Measurements from ENCODE around the gene HS3ST6.

HS3ST6 gene

DNA sequence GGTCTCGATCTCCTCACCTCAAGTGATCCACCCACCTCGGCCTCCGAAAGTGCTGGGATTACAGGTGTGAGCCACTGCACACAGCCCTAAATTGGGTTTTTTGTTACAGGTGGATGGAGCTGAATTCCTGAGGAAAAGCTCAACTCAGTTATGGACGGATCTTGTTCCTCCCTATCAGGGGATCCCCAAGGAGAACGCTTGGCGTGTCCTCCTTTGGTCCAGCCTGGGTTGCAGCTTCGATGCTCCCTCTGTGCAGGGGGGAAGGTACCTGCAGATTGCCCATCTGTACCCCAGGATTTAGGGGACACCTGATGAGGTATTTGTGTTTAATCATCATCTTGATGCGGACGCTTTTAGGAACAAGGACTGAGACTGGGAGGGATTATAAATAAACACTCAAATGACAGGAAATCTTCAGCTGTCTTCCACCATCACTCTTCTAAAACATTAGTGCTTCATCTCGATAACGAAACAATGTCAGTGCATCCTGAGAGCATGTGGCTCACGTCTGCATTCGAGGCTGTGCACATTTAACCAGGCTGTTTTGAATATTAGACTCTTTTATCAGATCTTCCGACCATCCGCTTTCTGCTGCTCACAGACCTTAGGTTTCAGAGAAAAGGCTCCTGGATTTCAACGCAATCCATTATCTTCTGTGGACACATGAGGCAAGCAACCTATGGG lies 28.0 kb downstream of the HS3ST6 start:
- Histone ChIP-seq H3K9me3 (ENCODE audit: insufficient read depth, low read depth, low read length) (no peaks in the 10 kb centered on the region), H3K36me3 (ENCODE audit: insufficient read depth, low read length) (no peaks in the 10 kb centered on the region), H3F3A (ENCODE audit: low read depth) (no peaks in the 10 kb centered on the region), H3K4me2 (ENCODE audit: low read depth, low read length, poor library complexity, severe bottlenecking) (no peak overlapping the region), H3K9me2 (replicated peaks; ENCODE audit: low read depth, low read length) (no peaks in the 10 kb centered on the region), H4K20me1 (ENCODE audit: insufficient read depth, low read length, poor library complexity, severe bottlenecking) (no peaks in the 10 kb centered on the region), H3K4me1 (ENCODE audit: insufficient read depth, low read length, poor library complexity, severe bottlenecking) (no peaks in the 10 kb centered on the region), H3K79me2 (ENCODE audit: insufficient read depth, low read length) (no peaks in the 10 kb centered on the region), H3K27me3 (ENCODE audit: insufficient read depth, low read length, poor library complexity, severe bottlenecking) (no peaks in the 10 kb centered on the region), H3K4me3 (ENCODE audit: low read length, poor library complexity, severe bottlenecking) (no peak overlapping the region), H3K9ac (ENCODE audit: low read depth, low read length, poor library complexity, severe bottlenecking) (no peak overlapping the region), H2AFZ (ENCODE audit: low read length) (no peak overlapping the region)
- no peak for TF ChIP-seq EZH2phosphoT487 (IDR thresholded peaks at IDR 0.05; ENCODE audit: borderline replicate concordance)
- TF ChIP-seq, protein P1, sequence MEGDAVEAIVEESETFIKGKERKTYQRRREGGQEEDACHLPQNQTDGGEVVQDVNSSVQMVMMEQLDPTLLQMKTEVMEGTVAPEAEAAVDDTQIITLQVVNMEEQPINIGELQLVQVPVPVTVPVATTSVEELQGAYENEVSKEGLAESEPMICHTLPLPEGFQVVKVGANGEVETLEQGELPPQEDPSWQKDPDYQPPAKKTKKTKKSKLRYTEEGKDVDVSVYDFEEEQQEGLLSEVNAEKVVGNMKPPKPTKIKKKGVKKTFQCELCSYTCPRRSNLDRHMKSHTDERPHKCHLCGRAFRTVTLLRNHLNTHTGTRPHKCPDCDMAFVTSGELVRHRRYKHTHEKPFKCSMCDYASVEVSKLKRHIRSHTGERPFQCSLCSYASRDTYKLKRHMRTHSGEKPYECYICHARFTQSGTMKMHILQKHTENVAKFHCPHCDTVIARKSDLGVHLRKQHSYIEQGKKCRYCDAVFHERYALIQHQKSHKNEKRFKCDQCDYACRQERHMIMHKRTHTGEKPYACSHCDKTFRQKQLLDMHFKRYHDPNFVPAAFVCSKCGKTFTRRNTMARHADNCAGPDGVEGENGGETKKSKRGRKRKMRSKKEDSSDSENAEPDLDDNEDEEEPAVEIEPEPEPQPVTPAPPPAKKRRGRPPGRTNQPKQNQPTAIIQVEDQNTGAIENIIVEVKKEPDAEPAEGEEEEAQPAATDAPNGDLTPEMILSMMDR (conservative IDR thresholded peaks at IDR 0.05; ENCODE audit: low read length) = no peak

GRCh38 chr16:1887711-1888354 lies 30.4 kb downstream of the HS3ST6 start:
- Histone ChIP-seq H2AFZ (ENCODE audit: low read length) (no peak overlapping the region), H3K4me1 (ENCODE audit: insufficient read depth, low read length, poor library complexity, severe bottlenecking) (no peaks in the 10 kb centered on the region), H3F3A (ENCODE audit: low read depth) (no peaks in the 10 kb centered on the region), H3K4me3 (ENCODE audit: low read length, poor library complexity, severe bottlenecking) (no peak overlapping the region), H3K4me2 (ENCODE audit: low read depth, low read length, poor library complexity, severe bottlenecking) (no peak overlapping the region), H3K9ac (ENCODE audit: low read depth, low read length, poor library complexity, severe bottlenecking) (no peak overlapping the region), H3K79me2 (ENCODE audit: insufficient read depth, low read length) (no peaks in the 10 kb centered on the region), H3K9me2 (replicated peaks; ENCODE audit: low read depth, low read length) (no peaks in the 10 kb centered on the region), H3K27me3 (ENCODE audit: insufficient read depth, low read length, poor library complexity, severe bottlenecking) (no peaks in the 10 kb centered on the region), H4K20me1 (ENCODE audit: insufficient read depth, low read length, poor library complexity, severe bottlenecking) (no peaks in the 10 kb centered on the region), H3K36me3 (ENCODE audit: insufficient read depth, low read length) (no peaks in the 10 kb centered on the region), H3K9me3 (ENCODE audit: insufficient read depth, low read depth, low read length) (no peaks in the 10 kb centered on the region)
- TF ChIP-seq EZH2phosphoT487 (IDR thresholded peaks at IDR 0.05; ENCODE audit: borderline replicate concordance) = no peak
- TF ChIP-seq, protein P1 (conservative IDR thresholded peaks at IDR 0.05; ENCODE audit: low read length) = no peak

- TF ChIP-seq EZH2phosphoT487 (IDR thresholded peaks at IDR 0.05; ENCODE audit: borderline replicate concordance) = no peak
- TF ChIP-seq, protein P1 (conservative IDR thresholded peaks at IDR 0.05; ENCODE audit: low read length) = no peak
- no peak overlapping the region for H3K9ac ChIP-seq (ENCODE audit: low read depth, low read length, poor library complexity, severe bottlenecking)
- H3K9me3 ChIP-seq (ENCODE audit: insufficient read depth, low read depth, low read length) = no peaks in the 10 kb centered on the region
- no peaks in the 10 kb centered on the region for H3K36me3 ChIP-seq (ENCODE audit: insufficient read depth, low read length)
- no peak overlapping the region for H2AFZ ChIP-seq (ENCODE audit: low read length)
- H3F3A ChIP-seq (ENCODE audit: low read depth) = no peaks in the 10 kb centered on the region
- no peaks in the 10 kb centered on the region for H3K4me1 ChIP-seq (ENCODE audit: insufficient read depth, low read length, poor library complexity, severe bottlenecking)
- no peaks in the 10 kb centered on the region for H3K27me3 ChIP-seq (ENCODE audit: insufficient read depth, low read length, poor library complexity, severe bottlenecking)
- H4K20me1 ChIP-seq (ENCODE audit: insufficient read depth, low read length, poor library complexity, severe bottlenecking) = no peaks in the 10 kb centered on the region
- H3K79me2 ChIP-seq (ENCODE audit: insufficient read depth, low read length) = no peaks in the 10 kb centered on the region
- H3K4me2 ChIP-seq (ENCODE audit: low read depth, low read length, poor library complexity, severe bottlenecking) = no peak overlapping the region
- no peak overlapping the region for H3K4me3 ChIP-seq (ENCODE audit: low read length, poor library complexity, severe bottlenecking)
- no peaks in the 10 kb centered on the region for H3K9me2 ChIP-seq (replicated peaks; ENCODE audit: low read depth, low read length)
Measured at GRCh38 chr16:1884889-1885288, 33.3 kb downstream of the HS3ST6 start.

Measured in Loucy (cell line).